A673 (cell line): ENCODE data around the gene FGF12. TPM values are rescaled to one million over a fixed set of nuclear protein-coding genes. Genes with fewer than 3 reads are reported as not detected.

Experiments
- BruUV-seq: library from RNA; stranded (reverse); fragments of 400-500 nt; replicated peaks from 2 replicates; lab custom pipeline; 2021; lab: Mats Ljungman, UMichigan
- CTCF ChIA-PET: fragments of 300-600 bp; sonication (Branson Sonifier 250); formaldehyde crosslinking; loops from one replicate; lab custom pipeline; 2022; ENCODE audit warnings: antibody characterized with exemption; lab: Charles Lee
- POLR2A ChIA-PET: fragments of 300-600 bp; sonication (Branson Sonifier 250); formaldehyde crosslinking; loops from one replicate; lab custom pipeline; 2022; ENCODE audit warnings: antibody characterized with exemption; ENCODE audit not compliant: low non-redundant PET; lab: Charles Lee
- DNase-seq: peaks from one replicate; pipeline ENCODE4 v3.0.0-alpha.2; 2015; ENCODE audit warnings: low spot score
- H3K27ac ChIP-seq: fragments of 200-600 bp; sonication (generic); 2 replicates; pipeline ENCODE4 v1.5.1; 2016; ENCODE audit warnings: mixed run types, low read depth, mild to moderate bottlenecking, mixed read lengths, antibody characterized with exemption, low read length; ENCODE audit not compliant: poor library complexity, severe bottlenecking
- H3K27me3 ChIP-seq: fragments of 200-600 bp; sonication (generic); replicated peaks from 2 replicates; pipeline ENCODE4 v1.6.1; 2017; ENCODE audit warnings: mixed run types, low read depth, mild to moderate bottlenecking, mixed read lengths, antibody characterized with exemption, low read length; ENCODE audit not compliant: insufficient read depth, poor library complexity
- H3K36me3 ChIP-seq: fragments of 200-600 bp; sonication (generic); 2 replicates; pipeline ENCODE4 v1.6.1; 2016; ENCODE audit warnings: mixed run types, mild to moderate bottlenecking, mixed read lengths, antibody characterized with exemption, low read length; ENCODE audit not compliant: insufficient read depth, poor library complexity, severe bottlenecking
- H3K4me1 ChIP-seq: fragments of 200-600 bp; sonication (generic); 2 replicates; pipeline ENCODE4 v1.6.1; 2017; ENCODE audit warnings: mixed run types, mild to moderate bottlenecking, mixed read lengths, antibody characterized with exemption, low read length; ENCODE audit not compliant: insufficient read depth, poor library complexity, severe bottlenecking
- H3K4me3 ChIP-seq: fragments of 200-600 bp; sonication (generic); 2 replicates; pipeline ENCODE4 v1.5.1; 2016; ENCODE audit warnings: low read depth, mixed run types, mild to moderate bottlenecking, mixed read lengths, low read length; ENCODE audit not compliant: poor library complexity, severe bottlenecking
- H3K9me3 ChIP-seq: fragments of 200-600 bp; sonication (generic); 2 replicates; pipeline ENCODE4 v1.6.1; 2016; ENCODE audit warnings: mixed run types, low read depth, mild to moderate bottlenecking, mixed read lengths, antibody characterized with exemption, low read length; ENCODE audit not compliant: poor library complexity, severe bottlenecking
- EZH2 ChIP-seq: fragments of 200-600 bp; sonication (generic); IDR thresholded peaks from 2 replicates; pipeline ENCODE4 v1.6.1; 2017; ENCODE audit warnings: borderline replicate concordance, low read depth, mild to moderate bottlenecking, mixed read lengths, antibody characterized with exemption, low read length; ENCODE audit not compliant: poor library complexity, severe bottlenecking
- intact Hi-C: fragments of 100-400 bp; cut with micrococcal nuclease; formaldehyde crosslinking; loops from one replicate; pipeline ENCODE4 v1.10.0; 2022; ENCODE audit not compliant: unreplicated experiment
- total RNA-seq: library from RNA; stranded (reverse); gene quantifications from 2 replicates; pipeline ENCODE4 v1.2.3, GENCODE V29; 2021
- TF ChIP-seq, protein P1 (sequence below): fragments of 300-800, 200-600 bp; sonication (generic); conservative IDR thresholded peaks from 2 replicates; pipeline ENCODE4 v1.5.1; 2017; ENCODE audit warnings: low read depth, mild to moderate bottlenecking, antibody characterized with exemption, low read length, moderate library complexity, mixed read lengths

Gene FGF12
- total RNA-seq, 1 experiment from 2014 or later, result 2.3 TPM

DNA sequence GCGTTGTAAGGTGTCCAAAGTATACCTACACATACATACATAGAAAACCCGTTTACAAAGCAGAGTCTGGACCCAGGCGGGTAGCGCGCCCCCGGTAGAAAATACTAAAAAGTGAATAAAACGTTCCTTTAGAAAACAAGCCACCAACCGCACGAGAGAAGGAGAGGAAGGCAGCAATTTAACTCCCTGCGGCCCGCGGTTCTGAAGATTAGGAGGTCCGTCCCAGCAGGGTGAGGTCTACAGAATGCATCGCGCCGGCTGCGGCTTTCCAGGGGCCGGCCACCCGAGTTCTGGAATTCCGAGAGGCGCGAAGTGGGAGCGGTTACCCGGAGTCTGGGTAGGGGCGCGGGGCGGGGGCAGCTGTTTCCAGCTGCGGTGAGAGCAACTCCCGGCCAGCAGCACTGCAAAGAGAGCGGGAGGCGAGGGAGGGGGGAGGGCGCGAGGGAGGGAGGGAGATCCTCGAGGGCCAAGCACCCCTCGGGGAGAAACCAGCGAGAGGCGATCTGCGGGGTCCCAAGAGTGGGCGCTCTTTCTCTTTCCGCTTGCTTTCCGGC, 318.6 kb downstream of the FGF12 start:
- CTCF ChIA-PET, result interaction anchor here (0.8 kb wide), 1 partner anchor 14 kb away, joined by 4 read pairs; no protein-coding TSS in a partner anchor

DNA sequence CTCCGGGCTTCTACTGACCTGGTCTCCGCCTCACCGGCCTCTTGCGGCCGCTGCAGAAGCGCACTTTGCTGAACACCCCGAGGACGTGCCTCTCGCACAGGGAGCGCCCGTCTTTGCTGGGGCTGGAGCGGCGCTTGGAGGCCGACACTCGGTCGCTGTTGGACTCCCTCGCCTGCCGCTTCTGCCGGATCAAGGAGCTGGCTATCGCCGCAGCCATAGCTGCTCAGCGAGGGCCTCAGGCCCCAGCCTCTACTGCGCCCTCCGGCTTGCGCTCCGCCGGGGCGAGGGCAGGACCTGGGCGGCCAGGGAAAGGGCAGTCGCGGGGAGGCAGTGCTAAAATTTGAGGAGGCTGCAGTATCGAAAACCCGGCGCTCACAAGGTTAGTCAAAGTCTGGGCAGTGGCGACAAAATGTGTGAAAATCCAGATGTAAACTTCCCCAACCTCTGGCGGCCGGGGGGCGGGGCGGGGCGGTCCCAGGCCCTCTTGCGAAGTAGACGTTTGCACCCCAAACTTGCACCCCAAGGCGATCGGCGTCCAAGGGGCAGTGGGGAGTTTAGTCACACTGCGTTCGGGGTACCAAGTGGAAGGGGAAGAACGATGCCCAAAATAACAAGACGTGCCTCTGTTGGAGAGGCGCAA, 319.2 kb downstream of the FGF12 start:
- POLR2A ChIA-PET, result no interaction called here
- no peak for DNase-seq
- H3K4me1 ChIP-seq, result no peaks in the 10 kb centered on the region
- no peak overlapping the region for H3K27ac ChIP-seq
- no peaks in the 10 kb centered on the region for H3K36me3 ChIP-seq
- BruUV-seq, result no TSS peak
- H3K9me3 ChIP-seq, result no peaks in the 10 kb centered on the region
- peaks cover 44% of the 10 kb centered on the region for H3K27me3 ChIP-seq
- peak overlapping the region; percentile 70 for H3K4me3 ChIP-seq
- intact Hi-C loops, result no loop called here
- TF ChIP-seq EZH2, result no peak
- TF ChIP-seq, protein P1, sequence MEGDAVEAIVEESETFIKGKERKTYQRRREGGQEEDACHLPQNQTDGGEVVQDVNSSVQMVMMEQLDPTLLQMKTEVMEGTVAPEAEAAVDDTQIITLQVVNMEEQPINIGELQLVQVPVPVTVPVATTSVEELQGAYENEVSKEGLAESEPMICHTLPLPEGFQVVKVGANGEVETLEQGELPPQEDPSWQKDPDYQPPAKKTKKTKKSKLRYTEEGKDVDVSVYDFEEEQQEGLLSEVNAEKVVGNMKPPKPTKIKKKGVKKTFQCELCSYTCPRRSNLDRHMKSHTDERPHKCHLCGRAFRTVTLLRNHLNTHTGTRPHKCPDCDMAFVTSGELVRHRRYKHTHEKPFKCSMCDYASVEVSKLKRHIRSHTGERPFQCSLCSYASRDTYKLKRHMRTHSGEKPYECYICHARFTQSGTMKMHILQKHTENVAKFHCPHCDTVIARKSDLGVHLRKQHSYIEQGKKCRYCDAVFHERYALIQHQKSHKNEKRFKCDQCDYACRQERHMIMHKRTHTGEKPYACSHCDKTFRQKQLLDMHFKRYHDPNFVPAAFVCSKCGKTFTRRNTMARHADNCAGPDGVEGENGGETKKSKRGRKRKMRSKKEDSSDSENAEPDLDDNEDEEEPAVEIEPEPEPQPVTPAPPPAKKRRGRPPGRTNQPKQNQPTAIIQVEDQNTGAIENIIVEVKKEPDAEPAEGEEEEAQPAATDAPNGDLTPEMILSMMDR, result no peak
- CTCF ChIA-PET, result no interaction called here

More for the DNA sequence above, 318.6 kb downstream of the FGF12 start:
- intact Hi-C loops, result no loop called here
- peak overlapping the region; percentile 70 for H3K4me3 ChIP-seq
- TF ChIP-seq, protein P1, result no peak
- TF ChIP-seq EZH2, result no peak
- POLR2A ChIA-PET, result no interaction called here
- H3K4me1 ChIP-seq, result no peaks in the 10 kb centered on the region
- H3K27ac ChIP-seq, result peak overlapping the region; percentile 63
- no peaks in the 10 kb centered on the region for H3K36me3 ChIP-seq
- H3K9me3 ChIP-seq, result no peaks in the 10 kb centered on the region
- no TSS peak for BruUV-seq
- no peak for DNase-seq
- H3K27me3 ChIP-seq, result peaks cover 44% of the 10 kb centered on the region

DNA sequence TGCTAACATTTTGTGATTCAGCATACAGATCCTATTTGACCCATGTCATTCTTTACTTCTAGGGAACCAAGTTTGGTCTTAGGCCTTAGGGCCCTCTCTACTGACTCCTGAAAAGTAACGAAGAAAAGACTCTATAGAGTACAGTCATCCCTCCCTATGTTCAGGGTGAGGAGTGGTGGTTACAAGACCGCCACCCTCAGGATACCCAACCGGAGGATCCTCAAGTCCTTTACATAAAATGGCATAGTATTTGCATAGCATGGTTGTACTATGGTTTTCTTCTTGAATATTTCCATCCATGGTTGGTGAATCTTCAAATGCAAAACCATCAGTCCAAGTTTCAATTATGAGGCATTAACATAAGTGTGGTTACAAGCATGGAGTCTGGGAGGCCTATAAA, 327.6 kb downstream of the FGF12 start:
- no peaks in the 10 kb centered on the region for H3K27me3 ChIP-seq
- no peaks in the 10 kb centered on the region for H3K9me3 ChIP-seq
- H3K4me1 ChIP-seq, result no peaks in the 10 kb centered on the region
- TF ChIP-seq EZH2, result no peak
- TF ChIP-seq, protein P1, result no peak
- no peaks in the 10 kb centered on the region for H3K36me3 ChIP-seq
- DNase-seq, result no peak
- POLR2A ChIA-PET, result no interaction called here
- H3K4me3 ChIP-seq, result no peak overlapping the region
- H3K27ac ChIP-seq, result no peak overlapping the region
- intact Hi-C loops, result no loop called here
- BruUV-seq, result no TSS peak
- CTCF ChIA-PET, result no interaction called here
